GM10847 (cell line): ENCODE data around the gene SLC27A5.

Source experiments
- POLR2A ChIP-seq: IDR thresholded peaks from 2 replicates; pipeline ENCODE4 v1.6.1; 2011; ENCODE audit not compliant: insufficient read length; ENCODE audit errors: extremely low read depth

The SLC27A5 gene

DNA sequence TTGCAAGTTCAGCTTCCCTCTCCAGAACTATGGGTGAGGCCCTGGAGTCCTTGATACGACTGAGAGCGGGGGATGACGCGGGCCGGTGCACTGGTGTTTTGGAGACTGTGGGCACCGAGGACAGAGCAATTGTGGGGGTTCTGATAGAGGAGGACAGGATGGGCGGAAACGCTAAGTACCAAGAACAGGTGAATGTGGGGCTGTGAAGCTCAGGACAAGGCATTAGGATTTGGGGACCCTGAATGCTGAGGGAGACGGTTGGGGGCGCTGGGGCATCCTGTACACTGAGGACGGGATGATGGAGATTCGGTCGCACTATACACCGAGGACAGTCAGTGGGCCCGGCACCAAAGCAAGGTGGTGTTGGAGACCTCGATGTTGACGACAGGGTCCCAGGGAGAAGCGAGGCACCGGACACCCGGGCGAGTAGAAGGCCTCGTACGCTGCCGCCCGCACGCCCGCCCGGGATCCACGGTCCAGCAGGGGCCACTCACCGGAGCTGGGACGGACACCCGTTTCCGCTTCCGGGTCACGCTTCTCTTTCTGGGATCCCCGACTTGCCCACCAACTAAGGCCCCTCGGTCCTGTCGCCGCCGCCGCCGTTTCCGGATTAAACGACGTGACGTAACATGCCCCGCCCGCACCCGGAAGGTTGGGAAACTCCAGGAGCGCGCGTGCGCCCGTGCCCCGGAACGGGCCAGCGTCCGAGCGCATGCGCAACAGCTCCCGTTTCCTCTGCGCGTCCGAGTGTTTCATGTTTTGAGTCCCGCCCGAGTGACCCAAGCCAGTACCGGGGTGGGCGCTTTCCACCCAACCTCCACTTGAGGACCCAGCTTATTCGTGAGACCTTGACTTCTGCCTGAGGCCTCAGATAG is 42.9 kb upstream of the SLC27A5 start, which contains the start of gene CHMP2A:
Gene CHMP2A, minus strand, starts transcription at position 612 of the 875 bp plus-strand sequence. CDS start 893 bp downstream, outside the sequence.
- peak; percentile 85 for TF ChIP-seq POLR2A

- TF ChIP-seq POLR2A, result no peak
These were observed 42.2 kb upstream of the SLC27A5 start for GRCh38 chr19:58553799-58554493.

DNA sequence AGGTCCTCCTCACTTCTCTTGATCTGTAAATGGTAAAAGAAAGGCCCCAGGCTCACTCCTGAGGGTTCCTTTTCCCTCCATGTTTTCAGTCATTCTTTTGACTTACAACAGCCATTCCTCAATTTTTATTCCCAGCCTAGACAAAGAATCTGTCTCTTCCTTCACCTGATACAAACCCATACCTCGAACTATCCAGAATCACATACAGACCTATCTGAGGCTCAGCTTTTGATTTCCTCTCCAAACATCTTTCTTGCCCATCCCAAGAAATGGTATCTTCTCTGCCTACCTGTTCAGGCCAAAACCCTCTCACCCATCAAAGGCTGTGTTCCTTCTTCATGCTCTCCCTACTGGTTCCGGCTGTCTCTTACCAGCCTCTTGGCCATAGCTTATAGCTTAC is 40.9 kb upstream of the SLC27A5 start:
- no peak for TF ChIP-seq POLR2A

DNA sequence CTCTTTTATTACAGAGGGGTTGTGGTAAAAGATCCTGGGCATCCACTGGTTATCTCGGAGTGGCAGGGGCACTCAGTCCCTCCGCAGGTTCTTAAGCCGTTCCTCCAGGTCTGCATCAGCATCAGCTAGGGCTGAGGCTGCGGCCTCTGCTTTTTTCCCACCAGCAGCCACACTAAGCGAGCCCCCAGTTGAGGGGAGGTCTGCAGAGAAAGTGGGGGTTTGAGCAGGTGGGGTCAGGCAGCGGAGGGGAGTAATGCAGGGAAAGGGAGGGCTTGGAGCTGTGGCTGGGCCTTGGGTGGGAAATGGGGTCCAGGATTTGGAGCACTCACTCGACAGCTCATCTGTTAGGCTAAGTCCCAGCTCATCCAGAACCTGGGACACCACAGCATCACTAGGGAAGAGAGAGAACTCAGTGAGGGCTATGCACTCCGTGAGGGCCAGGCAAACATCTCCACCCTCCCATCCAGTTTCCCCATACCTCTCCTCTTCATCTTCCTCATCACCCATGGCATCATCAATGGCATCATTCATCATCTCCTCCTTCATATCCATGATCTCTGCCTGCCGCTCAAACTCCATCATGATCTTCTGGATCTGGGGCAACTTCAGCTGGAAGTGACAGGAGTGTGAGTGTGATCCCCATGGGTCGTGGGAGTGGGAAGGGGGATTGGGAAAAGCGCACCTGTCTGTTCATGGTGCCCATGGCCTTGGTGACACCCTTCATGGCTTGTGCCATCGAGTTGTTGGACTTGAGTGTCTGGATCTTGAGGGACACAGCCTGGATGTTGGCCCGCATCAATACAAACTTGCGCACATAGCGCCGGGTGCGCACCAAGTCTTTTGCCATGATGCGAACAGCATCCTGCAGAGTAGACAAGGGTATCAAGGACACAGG is 40.0 kb upstream of the SLC27A5 start:
- no peak for TF ChIP-seq POLR2A

GRCh38 chr19:58551123-58551497 is 39.3 kb upstream of the SLC27A5 start:
- TF ChIP-seq POLR2A, result no peak

GRCh38 chr19:58550362-58551122 is 38.8 kb upstream of the SLC27A5 start:
- no peak for TF ChIP-seq POLR2A

GRCh38 chr19:58549664-58550361 is 38.0 kb upstream of the SLC27A5 start:
- no peak for TF ChIP-seq POLR2A

DNA sequence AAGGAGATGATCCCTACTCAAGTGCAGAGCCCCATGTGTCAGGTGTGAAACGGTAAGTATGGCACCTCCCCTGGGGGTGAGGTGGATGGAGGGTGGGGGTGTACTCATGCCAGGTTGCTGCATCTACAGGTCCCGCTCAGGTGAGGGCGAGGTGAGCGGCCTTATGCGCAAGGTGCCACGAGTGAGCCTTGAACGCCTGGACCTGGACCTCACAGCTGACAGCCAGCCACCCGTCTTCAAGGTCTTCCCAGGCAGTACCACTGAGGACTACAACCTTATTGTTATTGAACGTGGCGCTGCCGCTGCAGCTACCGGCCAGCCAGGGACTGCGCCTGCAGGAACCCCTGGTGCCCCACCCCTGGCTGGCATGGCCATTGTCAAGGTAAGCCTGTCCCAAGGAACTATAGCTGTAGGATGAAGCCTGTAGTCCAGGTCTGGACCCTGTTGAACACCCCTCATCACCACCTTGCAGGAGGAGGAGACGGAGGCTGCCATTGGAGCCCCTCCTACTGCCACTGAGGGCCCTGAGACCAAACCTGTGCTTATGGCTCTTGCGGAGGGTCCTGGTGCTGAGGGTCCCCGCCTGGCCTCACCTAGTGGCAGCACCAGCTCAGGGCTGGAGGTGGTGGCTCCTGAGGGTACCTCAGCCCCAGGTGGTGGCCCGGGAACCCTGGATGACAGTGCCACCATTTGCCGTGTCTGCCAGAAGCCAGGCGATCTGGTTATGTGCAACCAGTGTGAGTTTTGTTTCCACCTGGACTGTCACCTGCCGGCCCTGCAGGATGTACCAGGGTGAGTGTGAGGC is 37.3 kb upstream of the SLC27A5 start:
- no peak for TF ChIP-seq POLR2A

DNA sequence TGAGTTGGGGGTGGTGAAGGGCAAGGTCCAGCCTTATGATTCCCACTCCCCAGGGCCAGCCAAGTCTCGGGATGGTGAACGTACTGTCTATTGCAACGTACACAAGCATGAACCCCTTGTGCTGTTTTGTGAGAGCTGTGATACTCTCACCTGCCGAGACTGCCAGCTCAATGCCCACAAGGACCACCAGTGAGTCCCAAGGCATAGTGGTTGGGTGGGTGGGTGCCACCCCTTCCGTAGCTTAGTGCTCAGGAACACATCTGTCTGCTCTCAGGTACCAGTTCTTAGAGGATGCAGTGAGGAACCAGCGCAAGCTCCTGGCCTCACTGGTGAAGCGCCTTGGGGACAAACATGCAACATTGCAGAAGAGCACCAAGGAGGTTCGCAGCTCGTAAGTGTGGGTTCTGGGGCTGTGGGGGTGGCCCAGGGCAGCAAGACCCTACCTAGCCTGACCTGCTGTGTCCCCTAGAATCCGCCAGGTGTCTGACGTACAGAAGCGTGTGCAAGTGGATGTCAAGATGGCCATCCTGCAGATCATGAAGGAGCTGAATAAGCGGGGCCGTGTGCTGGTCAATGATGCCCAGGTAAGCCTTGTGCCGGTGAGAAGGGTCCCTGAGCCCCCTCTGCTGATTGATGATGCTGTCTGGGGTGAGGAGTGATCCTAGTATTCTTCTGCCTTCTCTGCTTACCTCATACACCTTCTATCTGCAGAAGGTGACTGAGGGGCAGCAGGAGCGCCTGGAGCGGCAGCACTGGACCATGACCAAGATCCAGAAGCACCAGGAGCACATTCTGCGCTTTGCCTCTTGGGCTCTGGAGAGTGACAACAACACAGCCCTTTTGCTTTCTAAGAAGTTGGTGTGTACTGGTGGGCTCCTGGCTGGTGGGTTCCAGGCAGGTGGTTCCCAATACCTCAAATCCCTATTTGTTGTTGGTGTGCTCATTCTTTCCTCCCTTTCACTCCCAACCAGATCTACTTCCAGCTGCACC is 35.8 kb upstream of the SLC27A5 start:
- no peak for TF ChIP-seq POLR2A

DNA sequence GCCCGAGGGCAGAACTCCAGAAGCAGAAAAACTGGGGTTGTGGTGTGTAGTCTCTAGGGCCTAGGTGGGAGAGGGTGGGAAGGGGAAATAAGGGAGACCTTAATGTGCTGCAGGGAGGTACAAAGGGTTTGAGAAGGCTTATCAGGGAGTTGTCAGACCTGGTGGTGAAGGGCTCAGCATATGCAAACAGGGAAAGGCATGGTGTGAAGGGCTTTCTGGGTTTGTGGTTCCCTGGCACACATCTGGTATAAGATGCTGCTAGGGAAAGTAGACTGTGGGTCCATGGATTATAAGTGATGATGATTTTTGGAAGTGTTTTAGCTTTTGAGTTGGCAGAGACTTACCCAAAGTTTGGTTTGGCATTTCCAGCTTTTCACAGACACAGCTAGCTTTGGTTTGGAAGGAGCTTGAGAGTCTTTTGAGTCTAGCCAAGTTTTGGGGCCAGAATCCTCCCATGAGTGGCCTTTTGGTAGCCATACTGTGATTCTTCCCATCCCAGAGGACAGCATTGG is 34.3 kb upstream of the SLC27A5 start:
- TF ChIP-seq POLR2A, result no peak

- TF ChIP-seq POLR2A, result no peak
These were observed 33.7 kb upstream of the SLC27A5 start for GRCh38 chr19:58545286-58546018.
